Gastroesophageal sphincter (tissue), 4 donors: ENCODE data around the gene HIVEP3. TPM values are rescaled to one million over a fixed set of nuclear protein-coding genes. Genes with fewer than 3 reads are reported as not detected.

Experiments used
- ATAC-seq: fragments of 150-250 bp; one replicate; pipeline ENCODE4 v1.9.1; 2016; ENCODE audit warnings: mild to moderate bottlenecking, moderate library complexity
- H3K27ac ChIP-seq, 4 donors: fragments of 200-600 bp; sonication (generic) in 3 of 4; 1 replicate in 3 of 4; 2 replicates in 1 of 4; pipeline ENCODE4 v1.5.1; 2016 to 2019
- H3K27me3 ChIP-seq: fragments of 200-600 bp; sonication (generic); one replicate; pipeline ENCODE4 v1.5.1; 2019
- H3K36me3 ChIP-seq, 2 donors: fragments of 200-600 bp; sonication (generic); one replicate each; pipeline ENCODE4 v1.5.1; 2019; ENCODE audit warnings: control low read depth in 1 of 2
- H3K4me1 ChIP-seq, 3 donors: fragments of 200-600 bp; sonication (generic); 1 replicate in 2 of 3; 2 replicates in 1 of 3; pipeline ENCODE4 v1.5.1; 2016 to 2019; ENCODE audit warnings: control low read depth in 2 of 3
- H3K4me3 ChIP-seq, 2 donors: fragments of 200-600 bp; sonication (generic); one replicate each; pipeline ENCODE4 v1.5.1; 2019; ENCODE audit warnings: mild to moderate bottlenecking in 1 of 2, moderate library complexity in 1 of 2
- H3K9me3 ChIP-seq, 3 donors: fragments of 200-600 bp; sonication (generic); one replicate each; pipeline ENCODE4 v1.5.1; 2017 to 2019; ENCODE audit warnings: control low read depth in 2 of 3
- CTCF ChIP-seq, 4 experiments: fragments of 200-600 bp in 2 of 4; fragments of 450-650 bp in 2 of 4; sonication (generic) in 1 of 4; IDR thresholded peaks; one replicate each; pipeline ENCODE4 v1.5.1; 2017 to 2019; ENCODE audit warnings: antibody characterized with exemption in 4 of 4, mild to moderate bottlenecking in 2 of 4, moderate library complexity in 2 of 4
- EP300 ChIP-seq: sonication (generic); formaldehyde crosslinking; IDR thresholded peaks from one replicate; pipeline ENCODE4 v1.6.1; 2017; ENCODE audit warnings: antibody characterized with exemption, mild to moderate bottlenecking
- POLR2A ChIP-seq, 2 donors: fragments of 450-650 bp; IDR thresholded peaks; one replicate each; pipeline ENCODE4 v1.6.1; 2017; ENCODE audit warnings: antibody characterized with exemption in 2 of 2, mild to moderate bottlenecking in 2 of 2, moderate library complexity in 1 of 2
- POLR2AphosphoS5 ChIP-seq: sonication (generic); formaldehyde crosslinking; IDR thresholded peaks from one replicate; pipeline ENCODE4 v1.6.1; 2017; ENCODE audit warnings: antibody characterized with exemption
- WGBS, 2 donors: methylation state at CpG; one replicate each; pipeline ENCODE4 v1.1.5; 2018; ENCODE audit warnings: low coverage in 1 of 2; 5-methylcytosine and 5-hydroxymethylcytosine counted together
- total RNA-seq, 4 donors: library from RNA; depleted of rRNA; stranded (reverse); fragments of >200 nt; gene quantifications; one replicate each; pipeline ENCODE4 v1.1.0, GENCODE V29; 2016

The HIVEP3 gene
- total RNA-seq, 4 donors from 2014 or later: 1.9 to 3.8 (median 2.8) TPM

- H3K4me3 ChIP-seq: no peak overlapping the region
- no peak for TF ChIP-seq POLR2A (IDR thresholded peaks at IDR 0.05)
- no peak for TF ChIP-seq EP300
- TF ChIP-seq CTCF (IDR thresholded peaks at IDR 0.05): no peak
- TF ChIP-seq POLR2AphosphoS5: no peak
- WGBS, 2 donors: 51 to 88% methylated on average over 6 to 7 of the region's 9 CpGs
- H3K9me3 ChIP-seq: no peaks in the 10 kb centered on the region
- no peak overlapping the region for H3K27ac ChIP-seq
- peaks cover 0 to 9% (median 4%) of the 10 kb centered on the region in 3 donors for H3K4me1 ChIP-seq
- no peaks in the 10 kb centered on the region for H3K36me3 ChIP-seq
- H3K27me3 ChIP-seq: no peaks in the 10 kb centered on the region
- ATAC-seq: no peak
These were observed 287.6 kb downstream of the HIVEP3 start for GRCh38 chr1:41631154-41631553.

GRCh38 chr1:41629571-41629970 is 289.2 kb downstream of the HIVEP3 start:
- Histone ChIP-seq H3K27me3 (no peaks in the 10 kb centered on the region), H3K4me3 (no peak overlapping the region), H3K4me1 (peaks cover 0 to 13% (median 6%) of the 10 kb centered on the region in 3 donors), H3K27ac (no peak overlapping the region), H3K36me3 (no peaks in the 10 kb centered on the region), H3K9me3 (no peaks in the 10 kb centered on the region)
- ATAC-seq: no peak
- TF ChIP-seq CTCF (IDR thresholded peaks at IDR 0.05) (no peak), EP300 (no peak), POLR2AphosphoS5 (no peak)
- WGBS, 2 donors: 92 to 98% methylated on average over 5 to 9 of the region's 9 CpGs

- no peaks in the 10 kb centered on the region for H3K9me3 ChIP-seq
- no peak overlapping the region for H3K4me3 ChIP-seq
- WGBS, 2 donors: 75 to 93% methylated on average over 2 to 3 of the region's 3 CpGs
- ATAC-seq: no peak
- H3K27me3 ChIP-seq: no peaks in the 10 kb centered on the region
- H3K36me3 ChIP-seq: no peaks in the 10 kb centered on the region
- peaks cover 0 to 13% (median 6%) of the 10 kb centered on the region in 3 donors for H3K4me1 ChIP-seq
- TF ChIP-seq POLR2A (IDR thresholded peaks at IDR 0.05) (no peak), CTCF (IDR thresholded peaks at IDR 0.05) (no peak), EP300 (no peak), POLR2AphosphoS5 (no peak)
- no peak overlapping the region for H3K27ac ChIP-seq
These were observed 289.6 kb downstream of the HIVEP3 start for GRCh38 chr1:41629141-41629540.

GRCh38 chr1:41627491-41628280 is 291.0 kb downstream of the HIVEP3 start:
- H3K9me3 ChIP-seq: no peaks in the 10 kb centered on the region
- H3K36me3 ChIP-seq: no peaks in the 10 kb centered on the region
- H3K27me3 ChIP-seq: no peaks in the 10 kb centered on the region
- 85% methylated on average over 2 of the region's 5 CpGs; no CpG with 5 or more reads in 1 of the 2 donors for WGBS, 2 donors
- TF ChIP-seq POLR2A (IDR thresholded peaks at IDR 0.05) (no peak), CTCF (IDR thresholded peaks at IDR 0.05) (no peak), POLR2AphosphoS5 (no peak), EP300 (no peak)
- peaks cover 0 to 26% (median 6%) of the 10 kb centered on the region in 3 donors for H3K4me1 ChIP-seq
- no peak overlapping the region for H3K27ac ChIP-seq
- H3K4me3 ChIP-seq: no peak overlapping the region
- ATAC-seq: no peak
